ENCODE measurements around the gene R3HDM2.
"Not testable (repeated sequence)": the region's sequence is repeated elsewhere in the genome, so short reads cannot be mapped to it uniquely, and the experiment has no call there.

The R3HDM2 gene

DNA sequence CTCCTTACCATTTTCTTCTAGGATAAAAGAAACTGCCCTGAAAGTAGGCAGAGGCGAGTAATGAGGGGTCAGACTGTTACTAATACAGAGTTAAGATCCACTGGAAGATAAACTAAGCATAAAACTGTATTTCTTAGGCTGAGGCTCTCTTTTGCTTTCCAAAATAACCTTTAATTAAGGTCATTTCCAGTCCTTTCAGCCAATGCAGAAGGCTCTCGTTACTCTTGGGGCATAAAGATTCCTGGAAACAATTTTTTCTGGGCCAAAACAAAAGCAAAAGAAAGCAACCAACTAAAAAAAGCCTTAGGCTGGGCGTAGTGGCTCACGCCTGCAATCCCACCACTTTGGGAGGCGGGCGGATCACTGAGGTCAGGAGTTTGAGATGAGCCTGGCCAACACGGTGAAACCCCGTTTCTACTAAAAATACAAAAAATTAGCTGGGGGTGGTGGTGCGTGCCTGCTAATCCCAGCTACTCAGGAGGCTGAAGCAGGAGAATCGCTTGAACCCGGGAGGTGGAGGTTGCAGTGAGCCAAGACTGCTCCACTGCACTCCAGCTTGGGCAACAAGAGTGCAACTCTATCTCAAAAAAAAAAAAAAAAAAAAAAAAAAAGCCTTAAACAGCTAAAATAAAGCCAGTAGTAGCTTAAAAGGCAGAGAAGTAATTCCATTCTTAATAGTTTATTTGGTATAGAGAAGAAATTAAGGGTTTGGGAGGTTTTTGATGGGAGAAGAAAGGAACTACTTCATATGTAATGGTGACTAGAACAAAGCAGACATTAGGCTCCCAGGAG, 111.0 kb downstream of the R3HDM2 start:
- TF ChIP-seq, protein P1, sequence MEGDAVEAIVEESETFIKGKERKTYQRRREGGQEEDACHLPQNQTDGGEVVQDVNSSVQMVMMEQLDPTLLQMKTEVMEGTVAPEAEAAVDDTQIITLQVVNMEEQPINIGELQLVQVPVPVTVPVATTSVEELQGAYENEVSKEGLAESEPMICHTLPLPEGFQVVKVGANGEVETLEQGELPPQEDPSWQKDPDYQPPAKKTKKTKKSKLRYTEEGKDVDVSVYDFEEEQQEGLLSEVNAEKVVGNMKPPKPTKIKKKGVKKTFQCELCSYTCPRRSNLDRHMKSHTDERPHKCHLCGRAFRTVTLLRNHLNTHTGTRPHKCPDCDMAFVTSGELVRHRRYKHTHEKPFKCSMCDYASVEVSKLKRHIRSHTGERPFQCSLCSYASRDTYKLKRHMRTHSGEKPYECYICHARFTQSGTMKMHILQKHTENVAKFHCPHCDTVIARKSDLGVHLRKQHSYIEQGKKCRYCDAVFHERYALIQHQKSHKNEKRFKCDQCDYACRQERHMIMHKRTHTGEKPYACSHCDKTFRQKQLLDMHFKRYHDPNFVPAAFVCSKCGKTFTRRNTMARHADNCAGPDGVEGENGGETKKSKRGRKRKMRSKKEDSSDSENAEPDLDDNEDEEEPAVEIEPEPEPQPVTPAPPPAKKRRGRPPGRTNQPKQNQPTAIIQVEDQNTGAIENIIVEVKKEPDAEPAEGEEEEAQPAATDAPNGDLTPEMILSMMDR (conservative IDR thresholded peaks at IDR 0.05; ENCODE audit: low read depth) = no peak
- H3K27ac ChIP-seq = no peak overlapping the region
- ChIA-PET CTCF (no interaction called here), POLR2A (ENCODE audit: low non-redundant PET) (no interaction called here)
- DNase-seq (ENCODE audit: low spot score) = no peak

- ChIA-PET POLR2A (ENCODE audit: low non-redundant PET) (no interaction called here), CTCF (interaction anchor here (0.6 kb wide), 1 partner anchor 122 kb away, joined by 3 read pairs; no protein-coding TSS in a partner anchor)
- H3K27ac ChIP-seq = peak overlapping the region; percentile 65
- no peak for DNase-seq (ENCODE audit: low spot score)
- TF ChIP-seq, protein P1 (conservative IDR thresholded peaks at IDR 0.05; ENCODE audit: low read depth) = no peak
Measured at GRCh38 chr12:57315681-57316080, 115.2 kb downstream of the R3HDM2 start.

- DNase-seq (ENCODE audit: low spot score); H3K27ac ChIP-seq; CTCF ChIA-PET; POLR2A ChIA-PET (ENCODE audit: low non-redundant PET): not testable (repeated sequence)
Measured at GRCh38 chr12:57312287-57312686, 118.6 kb downstream of the R3HDM2 start.

DNA sequence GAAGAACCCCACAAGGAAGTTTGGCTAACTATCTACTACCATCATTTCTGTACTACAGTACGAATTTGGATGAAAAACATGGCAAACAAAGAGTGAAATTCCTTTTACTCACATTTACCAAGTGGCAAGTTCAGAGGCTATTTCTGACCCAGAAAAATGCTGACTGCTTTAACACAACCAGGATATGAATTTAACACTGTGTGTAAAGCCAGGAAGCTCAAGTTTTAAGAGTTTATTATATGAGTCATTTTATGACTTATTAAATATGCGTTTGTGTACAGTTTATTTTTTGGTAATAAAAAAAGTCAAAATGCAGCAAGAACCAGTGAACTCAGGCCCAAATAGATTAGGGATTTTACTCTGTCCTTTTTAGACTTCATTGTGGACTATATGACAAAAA, 121.4 kb downstream of the R3HDM2 start:
- POLR2A ChIA-PET (ENCODE audit: low non-redundant PET) = no interaction called here

DNA sequence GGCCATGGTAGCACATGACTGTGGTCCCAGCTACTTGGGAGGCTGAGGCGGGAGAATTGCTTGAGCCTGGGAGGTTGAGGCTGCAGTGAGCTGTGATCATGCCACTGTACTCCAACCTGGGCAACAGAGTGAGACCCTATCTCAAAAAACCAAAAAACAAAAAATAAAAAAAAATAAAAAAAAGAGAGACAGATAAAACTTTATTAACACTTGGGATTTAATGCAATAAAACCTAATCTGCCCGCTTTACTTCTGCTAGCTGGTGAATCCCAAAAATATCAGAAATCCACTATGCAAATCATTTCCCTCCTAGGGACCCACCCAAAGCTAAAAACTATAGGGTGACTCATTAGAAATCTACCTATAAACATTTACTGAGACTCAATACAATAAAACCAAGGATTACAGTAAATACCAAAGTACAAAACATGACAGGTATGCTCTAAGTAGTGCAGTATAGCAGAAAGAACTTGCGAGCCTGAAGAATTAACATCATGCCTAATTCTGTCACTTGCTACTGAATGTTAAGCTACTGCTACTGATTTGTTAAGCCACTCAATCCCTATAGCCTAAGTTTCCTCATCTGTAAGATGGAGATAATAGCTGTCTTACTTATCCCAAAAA, 129.8 kb downstream of the R3HDM2 start:
- POLR2A ChIA-PET (ENCODE audit: low non-redundant PET) = no interaction called here
- CTCF ChIA-PET = interaction anchor here (0.6 kb wide), 1 partner anchor 727 kb away, joined by 3 read pairs; no protein-coding TSS in a partner anchor
- TF ChIP-seq, protein P1 (conservative IDR thresholded peaks at IDR 0.05; ENCODE audit: low read depth) = no peak
- no peak overlapping the region for H3K27ac ChIP-seq
- no peak for DNase-seq (ENCODE audit: low spot score)

More for the DNA sequence above, 121.4 kb downstream of the R3HDM2 start:
- TF ChIP-seq, protein P1 (conservative IDR thresholded peaks at IDR 0.05; ENCODE audit: low read depth) = no peak
- DNase-seq (ENCODE audit: low spot score) = peak; percentile 34
- no peak overlapping the region for H3K27ac ChIP-seq
- CTCF ChIA-PET = interaction anchor here (0.6 to 0.7 kb wide), 2 partner anchors 23 to 313 kb away, joined by 3 read pairs; no protein-coding TSS in a partner anchor

DNA sequence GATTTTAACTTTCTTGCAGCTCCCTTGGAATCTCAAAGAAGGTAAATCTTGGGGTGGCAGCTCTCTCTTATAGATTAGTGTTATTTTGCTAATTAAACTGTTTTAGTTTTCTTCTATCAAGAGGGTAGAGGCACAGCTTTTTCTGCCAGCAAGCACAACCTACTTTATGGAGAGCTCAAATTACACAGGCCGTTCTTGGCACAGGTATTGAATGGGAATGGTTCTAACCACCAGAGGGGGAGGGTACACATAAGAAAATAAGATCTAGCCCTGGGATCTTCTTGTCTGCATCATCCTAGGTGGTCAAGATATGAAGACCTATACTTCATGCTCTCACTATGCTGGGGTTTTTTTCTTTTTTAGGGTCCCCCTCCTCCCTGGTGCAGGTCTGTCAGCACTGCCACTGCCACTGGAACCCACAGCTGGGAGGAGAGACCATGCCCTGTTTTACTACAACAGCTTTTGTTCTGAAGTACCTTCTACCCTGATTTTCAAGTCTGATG, 131.3 kb downstream of the R3HDM2 start:
- TF ChIP-seq, protein P1 (conservative IDR thresholded peaks at IDR 0.05; ENCODE audit: low read depth) = no peak
- H3K27ac ChIP-seq = no peak overlapping the region
- ChIA-PET POLR2A (ENCODE audit: low non-redundant PET) (no interaction called here), CTCF (interaction anchor here (0.6 to 0.7 kb wide), 4 partner anchors 59 to 628 kb away, joined by 3 to 5 read pairs (median 4); no protein-coding TSS in a partner anchor)
- no peak for DNase-seq (ENCODE audit: low spot score)
